NT2/D1 (cell line): ENCODE measurements around the gene ACRV1.

Experiments
- SUZ12 ChIP-seq: IDR thresholded peaks from 2 replicates; pipeline ENCODE4 v1.6.1; 2011; ENCODE audit not compliant: insufficient read length, insufficient read depth; ENCODE audit errors: extremely low read depth
- YY1 ChIP-seq: IDR thresholded peaks from 2 replicates; pipeline ENCODE4 v1.6.1; 2011; ENCODE audit not compliant: insufficient read length, insufficient read depth
- ZNF274 ChIP-seq: IDR thresholded peaks from 2 replicates; pipeline ENCODE4 v1.6.1; 2011; ENCODE audit warnings: mild to moderate bottlenecking, low read depth, low read length

DNA sequence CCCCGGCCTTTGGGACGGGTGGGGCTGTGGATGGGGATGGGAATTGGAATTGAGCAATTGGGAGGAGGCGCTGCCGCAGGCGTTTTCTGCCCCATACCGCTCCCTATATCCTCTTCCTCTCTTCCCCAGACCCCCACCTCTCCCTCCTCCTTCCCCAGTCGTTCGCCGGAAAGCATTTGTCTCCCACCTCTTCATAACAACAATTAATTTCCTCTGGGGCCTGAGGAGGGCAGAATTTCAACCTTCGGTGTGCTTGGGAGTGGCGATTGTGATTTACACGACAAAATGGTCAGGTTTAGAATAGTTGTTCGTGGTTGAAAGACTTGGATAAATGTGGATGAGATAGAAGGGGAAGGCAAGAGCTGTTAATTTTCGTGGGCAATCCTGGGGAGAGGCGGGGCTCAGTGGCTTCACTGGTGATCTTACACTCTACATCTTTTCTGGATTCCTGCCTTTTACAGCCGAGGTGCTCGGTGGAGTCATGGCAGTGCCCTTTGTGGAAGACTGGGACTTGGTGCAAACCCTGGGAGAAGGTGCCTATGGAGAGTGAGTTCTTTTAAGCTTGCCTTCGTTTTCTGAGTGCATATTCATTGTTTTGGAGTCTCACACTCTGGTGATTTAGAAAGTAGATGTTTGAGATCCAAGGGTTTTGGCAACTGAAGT, 54.2 kb downstream of the ACRV1 start:
- no peak for TF ChIP-seq ZNF274
- TF ChIP-seq YY1 = no peak
- no peak for TF ChIP-seq SUZ12
